GM19193 (cell line): ENCODE data around the gene PPP4R2.

ENCODE experiments used
- POLR2A ChIP-seq: IDR thresholded peaks from 4 replicates; pipeline ENCODE4 v1.6.1; 2011; ENCODE audit not compliant: insufficient read depth, insufficient read length; ENCODE audit errors: extremely low read depth

PPP4R2 gene

GRCh38 chr3:73031573-73032103, 35.0 kb downstream of the PPP4R2 start:
- no peak for TF ChIP-seq POLR2A

GRCh38 chr3:73036694-73037591, 40.3 kb downstream of the PPP4R2 start:
- no peak for TF ChIP-seq POLR2A

- no peak for TF ChIP-seq POLR2A
Measured at GRCh38 chr3:73041537-73041936, 44.9 kb downstream of the PPP4R2 start.

GRCh38 chr3:73043414-73043813, 46.8 kb downstream of the PPP4R2 start:
- no peak for TF ChIP-seq POLR2A

- TF ChIP-seq POLR2A, result no peak
Measured at GRCh38 chr3:73045391-73045790, 48.8 kb downstream of the PPP4R2 start.

GRCh38 chr3:73046195-73046594, 49.6 kb downstream of the PPP4R2 start:
- no peak for TF ChIP-seq POLR2A

GRCh38 chr3:73049319-73049718, 52.7 kb downstream of the PPP4R2 start:
- no peak for TF ChIP-seq POLR2A

GRCh38 chr3:73052857-73053256, 56.2 kb downstream of the PPP4R2 start:
- TF ChIP-seq POLR2A, result no peak

- no peak for TF ChIP-seq POLR2A
Measured at GRCh38 chr3:73055583-73055982, 59.0 kb downstream of the PPP4R2 start.

GRCh38 chr3:73056014-73056844, 59.6 kb downstream of the PPP4R2 start:
- TF ChIP-seq POLR2A, result no peak

GRCh38 chr3:73056845-73057150, 60.2 kb downstream of the PPP4R2 start:
- TF ChIP-seq POLR2A, result no peak

- no peak for TF ChIP-seq POLR2A
Measured at GRCh38 chr3:73060302-73060723, 63.7 kb downstream of the PPP4R2 start.

- TF ChIP-seq POLR2A, result no peak
Measured at GRCh38 chr3:73061416-73061815, 64.8 kb downstream of the PPP4R2 start, which contains the start of gene EBLN2. EBLN2 (plus strand) TSS chr3:73061659; CDS start chr3:73062082, 423 bp downstream.

- no peak for TF ChIP-seq POLR2A
Measured at GRCh38 chr3:73068419-73068818, 71.8 kb downstream of the PPP4R2 start.

GRCh38 chr3:73069187-73069586, 72.6 kb downstream of the PPP4R2 start:
- no peak for TF ChIP-seq POLR2A

- TF ChIP-seq POLR2A, result no peak
Measured at GRCh38 chr3:73069775-73070444, 73.3 kb downstream of the PPP4R2 start.
